Smooth muscle cell (in vitro differentiated cells): ENCODE data around the gene PHC1. TPM values are rescaled to one million over a fixed set of nuclear protein-coding genes. Genes with fewer than 3 reads are reported as not detected.

Experiments used
- DNase-seq: peaks from one replicate; lab custom pipeline; 2025; ENCODE audit not compliant: unreplicated experiment; lab: John Stamatoyannopoulos, UW
- H2AFZ ChIP-seq: fragments of 200-600 bp; sonication (generic); 2 replicates; pipeline ENCODE4 v1.6.0; 2016; ENCODE audit warnings: antibody characterized with exemption, low read depth, mild to moderate bottlenecking
- H3F3A ChIP-seq: fragments of 200-600 bp; sonication (generic); 2 replicates; pipeline ENCODE4 v1.6.0; 2017; ENCODE audit warnings: antibody characterized with exemption, low read depth
- H3K27ac ChIP-seq: fragments of 200-600 bp; sonication (generic); 2 replicates; pipeline ENCODE4 v1.5.1; 2016; ENCODE audit warnings: low read depth, mild to moderate bottlenecking
- H3K27me3 ChIP-seq: fragments of 200-600 bp; sonication (generic); 2 replicates; pipeline ENCODE4 v1.6.1; 2016; ENCODE audit warnings: low read depth, mild to moderate bottlenecking
- H3K36me3 ChIP-seq: fragments of 200-600 bp; sonication (generic); 2 replicates; pipeline ENCODE4 v1.5.1; 2016; ENCODE audit warnings: low read depth
- H3K4me1 ChIP-seq: fragments of 200-600 bp; sonication (generic); 2 replicates; pipeline ENCODE4 v1.5.1; 2016; ENCODE audit warnings: low read depth
- H3K4me2 ChIP-seq: fragments of 200-600 bp; sonication (generic); 2 replicates; pipeline ENCODE4 v1.6.0; 2016; ENCODE audit warnings: mild to moderate bottlenecking
- H3K4me3 ChIP-seq: fragments of 200-600 bp; sonication (generic); 2 replicates; pipeline ENCODE4 v1.5.1; 2016; ENCODE audit warnings: mild to moderate bottlenecking
- H3K79me2 ChIP-seq: fragments of 200-600 bp; sonication (generic); 2 replicates; pipeline ENCODE4 v1.6.0; 2016; ENCODE audit warnings: low read depth, mild to moderate bottlenecking
- H3K9ac ChIP-seq: fragments of 200-600 bp; sonication (generic); 2 replicates; pipeline ENCODE4 v1.6.0; 2016; ENCODE audit warnings: low read depth
- H3K9me3 ChIP-seq: fragments of 200-600 bp; sonication (generic); replicated peaks from 2 replicates; pipeline ENCODE4 v1.5.1; 2016; ENCODE audit warnings: low read depth
- H4K20me1 ChIP-seq: fragments of 200-600 bp; sonication (generic); 2 replicates; pipeline ENCODE4 v1.6.0; 2016; ENCODE audit warnings: low read depth
- WGBS: methylation state at CpG from one replicate; pipeline ENCODE4 v1.1.7; 2016; ENCODE audit warnings: low lambda C conversion rate; 5-methylcytosine and 5-hydroxymethylcytosine counted together
- polyA plus RNA-seq: library from polyadenylated mRNA; unstranded; fragments of >200 nt; fragmentation: Nextera tagmentation; extraction: Ambion mirVana; gene quantifications from 2 replicates; pipeline ENCODE4 v1.2.1, GENCODE V29; 2016
- total RNA-seq: library from RNA; depleted of rRNA; stranded (reverse); fragments of >200 nt; gene quantifications from 2 replicates; pipeline ENCODE4 v1.2.3, GENCODE V29; 2014
- TF ChIP-seq, protein P1 (sequence below): fragments of 200-600 bp; sonication (generic); IDR thresholded peaks from 2 replicates; pipeline ENCODE4 v1.5.1; 2017; ENCODE audit warnings: borderline replicate concordance, mild to moderate bottlenecking, antibody characterized with exemption; ENCODE audit not compliant: insufficient read depth, poor library complexity, severe bottlenecking

Gene PHC1
- total and polyA plus RNA-seq, 2 experiments from 2014 or later, result 23.1 to 67.6 TPM

DNA sequence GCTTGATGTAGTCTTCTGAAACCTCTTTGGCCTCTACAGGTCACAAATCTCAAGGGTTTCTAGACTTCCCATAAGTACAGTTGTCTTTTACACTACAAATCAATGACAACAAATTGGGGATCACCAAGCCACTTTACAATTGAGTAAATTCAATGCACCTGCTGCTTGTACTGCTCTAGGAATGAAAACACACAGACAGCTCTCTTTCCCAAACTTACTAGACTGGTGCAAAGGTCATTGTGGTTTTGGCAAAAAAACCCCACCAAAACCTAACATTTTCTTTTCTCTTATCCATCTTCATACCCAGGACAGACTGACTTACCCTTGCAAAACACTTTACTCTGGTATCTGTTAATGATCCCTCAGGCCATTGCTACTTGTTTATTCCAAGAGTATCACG is 32.4 kb downstream of the PHC1 start:
- H4K20me1 ChIP-seq, result peaks cover 17% of the 10 kb centered on the region
- H3K79me2 ChIP-seq, result peaks cover 38% of the 10 kb centered on the region
- DNase-seq, result no peak
- WGBS, result 80% methylated on average over 1 of the region's 1 CpG
- peaks cover 15% of the 10 kb centered on the region for H3K4me1 ChIP-seq
- H3K36me3 ChIP-seq, result peaks cover 8% of the 10 kb centered on the region
- H3K4me3 ChIP-seq, result no peak overlapping the region
- peaks cover under 1% of the 10 kb centered on the region for H3F3A ChIP-seq
- H3K9me3 ChIP-seq, result no peaks in the 10 kb centered on the region
- no peak overlapping the region for H3K9ac ChIP-seq
- H2AFZ ChIP-seq, result no peak overlapping the region
- H3K27ac ChIP-seq, result no peak overlapping the region
- no peaks in the 10 kb centered on the region for H3K27me3 ChIP-seq
- TF ChIP-seq, protein P1, sequence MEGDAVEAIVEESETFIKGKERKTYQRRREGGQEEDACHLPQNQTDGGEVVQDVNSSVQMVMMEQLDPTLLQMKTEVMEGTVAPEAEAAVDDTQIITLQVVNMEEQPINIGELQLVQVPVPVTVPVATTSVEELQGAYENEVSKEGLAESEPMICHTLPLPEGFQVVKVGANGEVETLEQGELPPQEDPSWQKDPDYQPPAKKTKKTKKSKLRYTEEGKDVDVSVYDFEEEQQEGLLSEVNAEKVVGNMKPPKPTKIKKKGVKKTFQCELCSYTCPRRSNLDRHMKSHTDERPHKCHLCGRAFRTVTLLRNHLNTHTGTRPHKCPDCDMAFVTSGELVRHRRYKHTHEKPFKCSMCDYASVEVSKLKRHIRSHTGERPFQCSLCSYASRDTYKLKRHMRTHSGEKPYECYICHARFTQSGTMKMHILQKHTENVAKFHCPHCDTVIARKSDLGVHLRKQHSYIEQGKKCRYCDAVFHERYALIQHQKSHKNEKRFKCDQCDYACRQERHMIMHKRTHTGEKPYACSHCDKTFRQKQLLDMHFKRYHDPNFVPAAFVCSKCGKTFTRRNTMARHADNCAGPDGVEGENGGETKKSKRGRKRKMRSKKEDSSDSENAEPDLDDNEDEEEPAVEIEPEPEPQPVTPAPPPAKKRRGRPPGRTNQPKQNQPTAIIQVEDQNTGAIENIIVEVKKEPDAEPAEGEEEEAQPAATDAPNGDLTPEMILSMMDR, result no peak
- no peak overlapping the region for H3K4me2 ChIP-seq

DNA sequence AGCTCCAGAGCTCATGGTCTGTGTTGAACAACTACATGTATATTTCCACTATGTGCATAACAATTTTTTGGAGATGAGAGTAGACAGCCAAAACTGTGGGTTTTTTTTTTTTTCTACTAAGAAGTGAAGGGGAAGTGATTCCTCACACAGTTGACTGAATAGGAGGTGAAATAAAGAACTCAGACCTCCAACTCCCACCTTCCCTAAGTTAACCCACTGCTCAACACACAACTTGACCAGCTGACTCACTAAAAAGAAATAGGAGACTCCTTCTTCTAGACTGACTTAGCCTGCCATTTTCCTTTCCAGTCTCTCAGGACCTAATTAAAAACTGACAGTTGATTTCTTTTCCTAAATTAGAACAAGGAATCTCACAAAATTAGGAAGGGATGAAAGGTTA is 33.4 kb downstream of the PHC1 start:
- H3K9me3 ChIP-seq, result no peaks in the 10 kb centered on the region
- no peaks in the 10 kb centered on the region for H3F3A ChIP-seq
- no peak overlapping the region for H2AFZ ChIP-seq
- TF ChIP-seq, protein P1, result no peak
- peaks cover 38% of the 10 kb centered on the region for H3K79me2 ChIP-seq
- peaks cover under 1% of the 10 kb centered on the region for H3K36me3 ChIP-seq
- no peaks in the 10 kb centered on the region for H3K27me3 ChIP-seq
- peak overlapping the region; percentile 97 for H3K9ac ChIP-seq
- peak overlapping the region; percentile 98 for H3K27ac ChIP-seq
- H4K20me1 ChIP-seq, result peaks cover 17% of the 10 kb centered on the region
- DNase-seq, result no peak
- H3K4me1 ChIP-seq, result peaks cover 15% of the 10 kb centered on the region
- peak overlapping the region; percentile 82 for H3K4me3 ChIP-seq
- H3K4me2 ChIP-seq, result peak overlapping the region; percentile 91

DNA sequence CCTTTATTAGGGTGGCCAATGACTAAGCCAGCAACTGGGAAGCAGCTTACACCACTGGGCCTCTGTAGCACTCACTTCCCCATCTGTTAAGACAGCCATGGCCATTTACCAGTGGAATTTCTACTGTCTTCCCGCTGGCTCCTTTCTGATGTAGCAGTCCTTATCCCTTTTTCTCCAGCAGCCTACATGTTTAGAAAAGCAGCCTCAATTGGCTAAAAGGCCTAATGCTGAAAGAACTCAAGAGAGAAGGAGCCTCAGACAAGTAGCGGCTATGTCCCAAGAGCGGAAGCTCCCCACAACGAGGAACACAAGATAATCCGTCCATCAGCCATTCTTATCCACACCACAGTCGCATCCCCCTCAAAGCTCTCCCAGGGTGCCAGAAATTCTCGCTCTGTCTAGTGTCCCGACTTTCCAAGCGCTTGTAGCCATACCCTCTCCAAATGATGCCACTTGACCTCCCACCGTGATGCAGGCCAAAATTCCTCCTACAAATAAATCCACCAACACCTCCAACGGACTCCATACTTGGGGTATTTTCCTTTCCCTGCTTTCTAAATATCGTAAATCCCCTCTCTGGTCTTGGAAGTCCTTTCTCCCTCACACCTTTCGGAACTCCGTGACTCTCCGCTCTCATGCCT is 34.5 kb downstream of the PHC1 start:
- Histone ChIP-seq H2AFZ (peak overlapping the region; percentile 99), H3K9me3 (no peaks in the 10 kb centered on the region), H3K27ac (peak overlapping the region; percentile 98), H3K9ac (peak overlapping the region; percentile 97), H3K36me3 (no peaks in the 10 kb centered on the region), H3K4me3 (peak overlapping the region; percentile 82), H3F3A (no peaks in the 10 kb centered on the region), H3K4me1 (peaks cover 15% of the 10 kb centered on the region), H3K27me3 (no peaks in the 10 kb centered on the region), H4K20me1 (peaks cover 17% of the 10 kb centered on the region), H3K79me2 (peaks cover 38% of the 10 kb centered on the region), H3K4me2 (peak overlapping the region; percentile 91)
- DNase-seq, result peak; percentile 21
- WGBS, result under 1% methylated on average over 15 of the region's 15 CpGs
- TF ChIP-seq, protein P1, result no peak
